Measurements from ENCODE around the gene TUBB6.

TUBB6 gene

DNA sequence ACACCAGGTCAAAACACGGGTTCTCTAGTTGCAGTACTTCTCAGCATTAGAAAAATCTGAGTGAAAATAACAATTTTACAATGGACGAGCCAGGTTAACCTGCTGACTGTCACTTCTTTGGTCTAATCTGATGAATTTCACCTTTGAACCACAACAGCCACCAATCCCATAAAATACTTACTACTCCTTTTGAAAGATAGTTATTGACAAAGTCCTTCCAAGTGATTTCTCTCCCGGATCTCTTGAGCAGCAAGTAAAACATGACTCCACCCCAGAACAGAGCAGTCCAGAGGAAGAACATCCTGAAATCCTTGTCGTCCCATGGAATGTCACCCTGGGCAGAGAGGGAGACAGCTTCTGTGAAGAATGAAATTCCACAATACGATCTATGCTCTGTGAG, 58.7 kb downstream of the TUBB6 start:
- no peak for DNase-seq
- in situ Hi-C loops (cut with MboI; ENCODE audit: low pct_unique_long_range_greater_than_20kb, low sequenced_read_pairs) = loop anchor here (25.0 kb wide), 1 partner anchor 104 kb away; the partner anchor contains the start of gene CIDEA

DNA sequence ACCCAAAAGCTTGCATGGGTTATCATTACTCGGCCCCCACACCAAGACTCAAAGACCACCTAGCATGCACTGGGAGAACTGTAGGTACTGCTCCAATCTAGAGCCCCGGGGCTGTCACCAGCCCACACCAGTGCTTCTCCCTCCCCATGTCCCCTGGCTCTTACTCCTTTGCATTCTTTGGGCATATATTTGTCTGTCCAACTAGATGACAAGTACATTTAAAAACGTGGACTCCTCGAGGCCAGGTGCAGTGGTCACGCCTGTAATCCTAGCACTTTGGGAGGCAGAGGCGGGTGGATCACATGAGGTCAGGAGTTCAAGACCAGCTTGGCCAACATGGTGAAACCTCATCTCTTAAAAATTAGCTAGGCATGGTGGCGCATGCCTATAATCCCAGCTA, 61.2 kb downstream of the TUBB6 start:
- DNase-seq = no peak

DNA sequence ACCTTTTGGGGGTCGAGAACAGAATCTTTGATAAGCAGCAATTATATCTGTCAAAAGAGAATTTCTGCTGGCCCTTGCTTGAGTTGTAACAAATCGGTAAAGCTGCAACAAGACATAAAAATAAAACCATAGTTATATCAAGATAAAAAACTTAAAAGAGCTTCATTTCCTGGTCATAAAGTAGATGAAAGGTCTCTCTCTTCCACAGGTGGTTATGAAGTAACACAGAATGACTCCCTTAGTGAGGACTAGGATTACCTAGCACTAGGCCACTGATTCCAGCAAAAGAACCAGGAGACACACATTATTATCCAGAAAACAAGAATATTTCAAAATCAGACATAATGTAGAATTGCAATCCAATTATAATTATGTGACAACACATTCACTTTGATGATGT, 63.5 kb downstream of the TUBB6 start:
- in situ Hi-C loops (cut with MboI; ENCODE audit: low pct_unique_long_range_greater_than_20kb, low sequenced_read_pairs) = loop anchor here (25.0 kb wide), 1 partner anchor 109 kb away; the partner anchor contains the start of gene CIDEA
- DNase-seq = no peak

More for the DNA sequence above, 61.2 kb downstream of the TUBB6 start:
- in situ Hi-C loops (cut with MboI; ENCODE audit: low pct_unique_long_range_greater_than_20kb, low sequenced_read_pairs) = loop anchor here (25.0 kb wide), 1 partner anchor 107 kb away; the partner anchor contains the start of gene CIDEA

DNA sequence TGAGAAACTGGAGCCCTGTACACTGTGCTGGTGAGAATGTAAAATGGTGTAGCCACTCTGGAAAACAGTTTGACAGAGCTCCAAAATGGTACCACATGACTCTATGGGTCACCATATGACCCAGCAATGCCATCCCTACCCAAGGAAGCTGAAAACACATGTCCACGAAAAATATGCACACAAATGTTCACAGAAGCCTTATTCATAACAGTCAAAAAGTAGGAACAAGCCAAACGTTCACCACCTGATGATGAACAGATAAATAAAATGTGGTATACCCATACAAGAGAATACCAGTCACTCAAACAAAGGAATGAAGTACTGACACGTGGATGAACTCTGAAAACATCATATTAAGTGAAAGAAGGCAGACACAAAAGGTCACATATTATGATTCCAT, 64.4 kb downstream of the TUBB6 start:
- DNase-seq = no peak
- in situ Hi-C loops (cut with MboI; ENCODE audit: low pct_unique_long_range_greater_than_20kb, low sequenced_read_pairs) = loop anchor here (25.0 kb wide), 1 partner anchor 110 kb away; the partner anchor contains the start of gene CIDEA

DNA sequence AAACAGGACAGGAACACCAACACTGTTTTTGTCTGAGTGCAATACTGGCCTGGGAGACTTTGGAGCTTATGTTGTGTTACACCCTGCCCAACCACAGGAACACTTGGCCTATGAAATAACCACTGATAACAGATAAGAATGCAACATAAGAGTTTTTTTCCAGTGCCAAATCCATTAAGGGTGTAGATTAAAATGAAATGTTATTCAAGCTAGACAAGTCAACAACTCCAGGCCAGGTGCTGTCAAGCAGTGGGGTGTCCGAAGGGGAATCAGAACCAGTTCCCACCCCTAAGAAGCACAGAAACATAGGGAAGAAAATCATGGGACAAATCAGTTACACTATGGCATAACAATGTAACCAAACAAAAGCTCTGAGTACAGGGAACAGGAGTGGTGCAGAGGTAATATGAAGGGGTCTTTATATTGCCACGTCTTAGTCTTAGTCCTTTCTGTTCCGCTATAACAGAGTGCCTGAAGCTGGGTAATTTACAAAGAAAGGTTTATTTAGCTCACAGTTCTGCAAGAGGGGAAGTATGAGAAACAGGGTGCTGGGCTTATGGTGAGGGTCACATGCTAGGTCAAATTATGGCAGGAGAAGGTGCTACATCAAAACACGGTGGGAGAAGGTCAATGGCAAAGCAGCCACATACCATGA, 65.2 kb downstream of the TUBB6 start:
- in situ Hi-C loops (cut with MboI; ENCODE audit: low pct_unique_long_range_greater_than_20kb, low sequenced_read_pairs) = loop anchor here (25.0 kb wide), 1 partner anchor 111 kb away; the partner anchor contains the start of gene CIDEA
- no peak for DNase-seq

DNA sequence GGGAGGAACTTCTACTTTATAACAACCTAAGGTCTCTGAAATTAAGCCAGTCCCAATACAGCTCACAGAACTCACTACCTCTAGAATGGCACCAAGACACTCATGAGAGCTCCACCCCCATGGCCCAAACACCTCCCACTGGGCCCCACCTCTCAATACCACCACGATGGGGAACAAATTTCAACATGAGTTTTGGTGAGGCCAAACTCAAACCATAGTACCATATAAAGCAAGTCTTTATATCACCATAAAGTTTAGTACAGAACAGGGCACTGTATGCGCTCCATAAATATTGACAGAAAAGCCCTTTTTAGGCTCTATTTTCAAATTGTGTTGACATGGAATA, 65.7 kb downstream of the TUBB6 start:
- no peak for DNase-seq

DNA sequence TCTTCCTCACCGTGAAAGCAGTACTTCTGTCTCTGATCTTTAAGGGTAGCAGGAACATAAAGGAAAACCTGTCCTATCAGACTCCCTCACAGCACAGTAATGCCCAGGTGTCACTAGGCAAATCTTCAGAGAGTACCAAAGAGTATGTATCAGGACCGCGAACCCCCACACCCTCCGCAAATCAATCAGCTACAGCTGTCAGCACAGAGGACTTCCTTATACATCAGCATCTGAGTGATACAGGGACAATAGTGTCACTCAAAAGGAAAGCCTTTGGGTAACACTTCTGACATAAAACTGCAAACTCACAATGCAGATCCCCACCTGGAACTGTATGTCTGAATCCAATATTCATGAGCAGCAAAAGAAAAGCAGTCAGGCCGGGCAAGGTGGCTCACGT, 66.4 kb downstream of the TUBB6 start:
- in situ Hi-C loops (cut with MboI; ENCODE audit: low pct_unique_long_range_greater_than_20kb, low sequenced_read_pairs) = loop anchor here (25.0 kb wide), 1 partner anchor 112 kb away; the partner anchor contains the start of gene CIDEA
- DNase-seq = no peak

More for the DNA sequence above, 65.7 kb downstream of the TUBB6 start:
- in situ Hi-C loops (cut with MboI; ENCODE audit: low pct_unique_long_range_greater_than_20kb, low sequenced_read_pairs) = loop anchor here (25.0 kb wide), 1 partner anchor 111 kb away; the partner anchor contains the start of gene CIDEA
